ENCODE data around the gene KCNIP1. TPM values are rescaled to one million over a fixed set of nuclear protein-coding genes. Genes with fewer than 3 reads are reported as not detected.

Gene KCNIP1
- total RNA-seq, 1 donor from 2014 or later = not detected

- Histone ChIP-seq H3K4me3 (no peak overlapping the region), H3K4me1 (peaks cover 24% of the 10 kb centered on the region), H3K27ac (no peak overlapping the region), H3K9me3 (no peaks in the 10 kb centered on the region), H3K36me3 (no peaks in the 10 kb centered on the region), H3K27me3 (no peaks in the 10 kb centered on the region)
- no peak for DNase-seq (ENCODE audit: extremely low spot score in 2 of 2)
- TF ChIP-seq POLR2AphosphoS5 (IDR thresholded peaks at IDR 0.05; ENCODE audit: insufficient read depth in 1 of 2, low read depth in 1 of 2) (no peak), POLR2A (IDR thresholded peaks at IDR 0.05) (no peak), CTCF (IDR thresholded peaks at IDR 0.05) (no peak)
- intact Hi-C loops (cut with DNase I) = no loop called here
Observed at GRCh38 chr5:170636801-170637477, 133.1 kb downstream of the KCNIP1 start.

- Histone ChIP-seq H3K27ac (no peak overlapping the region), H3K27me3 (no peaks in the 10 kb centered on the region), H3K36me3 (no peaks in the 10 kb centered on the region), H3K4me3 (no peak overlapping the region), H3K9me3 (no peaks in the 10 kb centered on the region), H3K4me1 (peaks cover 13% of the 10 kb centered on the region)
- no peak for TF ChIP-seq POLR2AphosphoS5 (IDR thresholded peaks at IDR 0.05; ENCODE audit: insufficient read depth in 1 of 2, low read depth in 1 of 2)
- TF ChIP-seq CTCF (IDR thresholded peaks at IDR 0.05) = no peak
- no peak for TF ChIP-seq POLR2A (IDR thresholded peaks at IDR 0.05)
- intact Hi-C loops (cut with DNase I) = no loop called here
- no peak for DNase-seq (ENCODE audit: extremely low spot score in 2 of 2)
Observed at GRCh38 chr5:170638051-170638450, 134.2 kb downstream of the KCNIP1 start.

- intact Hi-C loops (cut with DNase I) = no loop called here
- DNase-seq (ENCODE audit: extremely low spot score in 2 of 2) = no peak
- Histone ChIP-seq H3K4me3 (no peak overlapping the region), H3K27me3 (no peaks in the 10 kb centered on the region), H3K9me3 (no peaks in the 10 kb centered on the region), H3K4me1 (peaks cover 9% of the 10 kb centered on the region), H3K36me3 (no peaks in the 10 kb centered on the region), H3K27ac (no peak overlapping the region)
- peak; percentile 47 to 60 (median 54) for TF ChIP-seq CTCF (IDR thresholded peaks at IDR 0.05)
- TF ChIP-seq POLR2AphosphoS5 (IDR thresholded peaks at IDR 0.05; ENCODE audit: insufficient read depth in 1 of 2, low read depth in 1 of 2) = no peak
Observed at GRCh38 chr5:170638454-170639220, 134.8 kb downstream of the KCNIP1 start.

- TF ChIP-seq POLR2A (IDR thresholded peaks at IDR 0.05) (no peak), CTCF (IDR thresholded peaks at IDR 0.05) (no peak), POLR2AphosphoS5 (IDR thresholded peaks at IDR 0.05; ENCODE audit: insufficient read depth in 1 of 2, low read depth in 1 of 2) (no peak)
- intact Hi-C loops (cut with DNase I) = no loop called here
Observed at GRCh38 chr5:170639221-170639925, 135.6 kb downstream of the KCNIP1 start.

More at GRCh38 chr5:170639221-170639925, 135.6 kb downstream of the KCNIP1 start:
- H3K36me3 ChIP-seq = no peaks in the 10 kb centered on the region
- H3K9me3 ChIP-seq = no peaks in the 10 kb centered on the region
- H3K4me3 ChIP-seq = no peak overlapping the region
- no peak overlapping the region for H3K27ac ChIP-seq
- DNase-seq (ENCODE audit: extremely low spot score in 2 of 2) = no peak
- H3K27me3 ChIP-seq = no peaks in the 10 kb centered on the region
- peaks cover 2% of the 10 kb centered on the region for H3K4me1 ChIP-seq
